ENCODE results near the gene BMF. TPM values are rescaled to one million over a fixed set of nuclear protein-coding genes. Genes with fewer than 3 reads are reported as not detected.

Gene BMF
- total RNA-seq, 2 donors from 2014 or later: 8.8 to 19.0 TPM

- Histone ChIP-seq H3K4me1 (replicated peaks) (peaks cover 40% of the 10 kb centered on the region), H3K36me3 (peaks cover 0 to 8% of the 10 kb centered on the region in 2 donors), H3K27me3 (replicated peaks; ENCODE audit: insufficient read depth) (no peaks in the 10 kb centered on the region), H3K27ac (peak overlapping the region; percentile 62 to 73), H3K4me3 (no peak overlapping the region), H3K9me3 (no peaks in the 10 kb centered on the region)
- WGBS: 9% methylated on average over 11 of the region's 11 CpGs
- TF ChIP-seq POLR2AphosphoS5 (IDR thresholded peaks at IDR 0.05) (peak; percentile 75), POLR2A (IDR thresholded peaks at IDR 0.05) (no peak)
- TF ChIP-seq, protein P1, sequence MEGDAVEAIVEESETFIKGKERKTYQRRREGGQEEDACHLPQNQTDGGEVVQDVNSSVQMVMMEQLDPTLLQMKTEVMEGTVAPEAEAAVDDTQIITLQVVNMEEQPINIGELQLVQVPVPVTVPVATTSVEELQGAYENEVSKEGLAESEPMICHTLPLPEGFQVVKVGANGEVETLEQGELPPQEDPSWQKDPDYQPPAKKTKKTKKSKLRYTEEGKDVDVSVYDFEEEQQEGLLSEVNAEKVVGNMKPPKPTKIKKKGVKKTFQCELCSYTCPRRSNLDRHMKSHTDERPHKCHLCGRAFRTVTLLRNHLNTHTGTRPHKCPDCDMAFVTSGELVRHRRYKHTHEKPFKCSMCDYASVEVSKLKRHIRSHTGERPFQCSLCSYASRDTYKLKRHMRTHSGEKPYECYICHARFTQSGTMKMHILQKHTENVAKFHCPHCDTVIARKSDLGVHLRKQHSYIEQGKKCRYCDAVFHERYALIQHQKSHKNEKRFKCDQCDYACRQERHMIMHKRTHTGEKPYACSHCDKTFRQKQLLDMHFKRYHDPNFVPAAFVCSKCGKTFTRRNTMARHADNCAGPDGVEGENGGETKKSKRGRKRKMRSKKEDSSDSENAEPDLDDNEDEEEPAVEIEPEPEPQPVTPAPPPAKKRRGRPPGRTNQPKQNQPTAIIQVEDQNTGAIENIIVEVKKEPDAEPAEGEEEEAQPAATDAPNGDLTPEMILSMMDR (IDR thresholded peaks at IDR 0.05): no peak
- DNase-seq (ENCODE audit: low spot score): peak; percentile 84
- intact Hi-C loops (cut with DNase I): no loop called here
These were observed 16.3 kb downstream of the BMF start for GRCh38 chr15:40092256-40092978.

GRCh38 chr15:40091861-40092255, 16.8 kb downstream of the BMF start:
- DNase-seq (ENCODE audit: low spot score): no peak
- H3K27me3 ChIP-seq (replicated peaks; ENCODE audit: insufficient read depth): no peaks in the 10 kb centered on the region
- TF ChIP-seq POLR2A (IDR thresholded peaks at IDR 0.05) (no peak), POLR2AphosphoS5 (IDR thresholded peaks at IDR 0.05) (no peak)
- TF ChIP-seq, protein P1 (IDR thresholded peaks at IDR 0.05): no peak
- H3K9me3 ChIP-seq: no peaks in the 10 kb centered on the region
- 11% methylated on average over 6 of the region's 6 CpGs for WGBS
- peaks cover 0 to 8% of the 10 kb centered on the region in 2 donors for H3K36me3 ChIP-seq
- no peak overlapping the region for H3K27ac ChIP-seq
- intact Hi-C loops (cut with DNase I): no loop called here
- H3K4me1 ChIP-seq (replicated peaks): peaks cover 36% of the 10 kb centered on the region
- H3K4me3 ChIP-seq: no peak overlapping the region

GRCh38 chr15:40090774-40091455, 17.8 kb downstream of the BMF start:
- intact Hi-C loops (cut with DNase I): no loop called here
- peaks cover 28% of the 10 kb centered on the region for H3K4me1 ChIP-seq (replicated peaks)
- no peak overlapping the region for H3K4me3 ChIP-seq
- no peaks in the 10 kb centered on the region for H3K27me3 ChIP-seq (replicated peaks; ENCODE audit: insufficient read depth)
- TF ChIP-seq POLR2A (IDR thresholded peaks at IDR 0.05) (no peak), POLR2AphosphoS5 (IDR thresholded peaks at IDR 0.05) (no peak)
- TF ChIP-seq, protein P1 (IDR thresholded peaks at IDR 0.05): no peak
- DNase-seq (ENCODE audit: low spot score): no peak
- no peak overlapping the region for H3K27ac ChIP-seq
- 84% methylated on average over 14 of the region's 14 CpGs for WGBS
- peaks cover 0 to 8% of the 10 kb centered on the region in 2 donors for H3K36me3 ChIP-seq
- no peaks in the 10 kb centered on the region for H3K9me3 ChIP-seq

DNA sequence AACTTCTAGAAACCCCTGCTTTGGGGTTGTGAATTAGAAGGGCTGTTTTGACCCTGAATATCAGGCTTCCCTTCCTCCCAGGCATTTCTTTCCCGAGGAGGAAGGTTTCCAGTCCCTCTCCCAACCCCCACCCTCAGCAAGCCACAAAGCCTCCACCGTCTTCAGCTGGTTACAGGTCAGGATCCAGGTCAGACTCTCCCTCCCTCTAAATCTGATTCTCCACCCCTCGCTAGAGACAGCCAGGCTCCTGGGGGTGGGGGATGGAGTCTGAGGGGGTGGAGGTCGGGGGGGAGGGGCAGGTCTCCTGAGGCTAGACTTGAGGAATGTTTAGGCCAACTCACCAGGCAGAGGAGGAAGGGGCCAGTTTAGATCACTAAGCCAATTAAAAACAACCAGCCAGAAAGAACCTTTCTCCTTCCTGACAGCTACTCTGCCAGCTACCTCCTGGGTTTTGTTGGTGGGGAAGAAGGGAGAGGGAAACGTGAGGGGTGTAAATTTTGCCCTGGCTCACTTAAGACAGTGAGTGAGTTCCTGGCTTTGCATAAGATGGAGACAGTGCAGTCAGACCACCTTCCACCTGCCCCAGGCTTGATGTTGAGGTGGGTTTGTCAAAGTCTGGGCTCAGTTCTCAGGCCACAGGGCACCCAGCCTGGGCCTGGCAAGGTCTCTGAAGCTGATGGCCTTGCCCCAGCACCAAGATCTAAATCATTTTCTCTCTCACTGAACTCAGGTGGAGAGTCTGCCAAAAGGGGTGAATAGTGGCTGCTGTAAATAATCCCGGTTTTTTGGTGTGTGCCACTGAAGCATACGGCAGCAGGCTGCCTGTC, 19.5 kb downstream of the BMF start:
- Histone ChIP-seq H3K27ac (no peak overlapping the region), H3K9me3 (no peaks in the 10 kb centered on the region), H3K4me3 (no peak overlapping the region), H3K36me3 (peaks cover 0 to 8% of the 10 kb centered on the region in 2 donors), H3K27me3 (replicated peaks; ENCODE audit: insufficient read depth) (no peaks in the 10 kb centered on the region), H3K4me1 (replicated peaks) (peaks cover 22% of the 10 kb centered on the region)
- no peak for DNase-seq (ENCODE audit: low spot score)
- intact Hi-C loops (cut with DNase I): no loop called here
- 44% methylated on average over 7 of the region's 7 CpGs for WGBS
- TF ChIP-seq POLR2A (IDR thresholded peaks at IDR 0.05) (no peak), POLR2AphosphoS5 (IDR thresholded peaks at IDR 0.05) (no peak)
- TF ChIP-seq, protein P1 (IDR thresholded peaks at IDR 0.05): no peak

Data from prostate gland (tissue), 2 donors.